Measurements from ENCODE around the gene CNTN4.

CNTN4 gene

DNA sequence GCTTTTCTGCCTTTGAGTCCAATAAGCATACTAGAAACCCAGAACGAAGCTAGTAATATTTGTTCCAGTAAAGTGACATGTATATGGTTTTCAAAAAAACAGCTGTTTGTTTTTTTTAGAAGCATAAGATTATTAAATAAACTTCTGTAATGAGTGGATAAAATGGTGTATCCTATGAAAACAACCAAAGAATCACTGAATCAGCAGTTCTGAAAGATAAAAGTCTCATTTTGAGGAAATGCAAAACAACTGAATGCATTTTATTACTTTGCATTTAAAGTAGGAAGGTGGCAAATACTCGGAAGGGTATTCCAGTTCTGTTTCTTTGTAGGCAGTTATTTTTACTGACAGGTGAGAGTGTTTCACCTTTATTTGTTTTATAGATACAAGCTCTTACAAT lies 107.0 kb downstream of the CNTN4 start:
- DNase-seq (no peak), ATAC-seq (ENCODE audit: insufficient read depth, low read depth) (no peak)
- Histone ChIP-seq H3K4me2 (ENCODE audit: insufficient read depth, low read length) (no peak overlapping the region), H3K4me3 (ENCODE audit: low read depth in 1 of 2, low read length in 2 of 2) (no peak overlapping the region), H3K9ac (ENCODE audit: low read depth, low read length) (no peak overlapping the region), H2AFZ (ENCODE audit: low read depth, low read length) (no peak overlapping the region), H3K36me3 (ENCODE audit: insufficient read depth, low read length) (no peaks in the 10 kb centered on the region), H3K27me3 (ENCODE audit: insufficient read depth, low read length, poor library complexity) (no peaks in the 10 kb centered on the region), H3K9me3 (ENCODE audit: insufficient read depth, low read length, severe bottlenecking) (no peaks in the 10 kb centered on the region), H3K79me2 (ENCODE audit: insufficient read depth, low read length) (no peaks in the 10 kb centered on the region), H4K20me1 (ENCODE audit: insufficient read depth, low read length) (no peaks in the 10 kb centered on the region), H3K27ac (ENCODE audit: low read length) (no peak overlapping the region), H3K4me1 (ENCODE audit: insufficient read depth, low read length) (no peaks in the 10 kb centered on the region)
- TF ChIP-seq, protein P1, sequence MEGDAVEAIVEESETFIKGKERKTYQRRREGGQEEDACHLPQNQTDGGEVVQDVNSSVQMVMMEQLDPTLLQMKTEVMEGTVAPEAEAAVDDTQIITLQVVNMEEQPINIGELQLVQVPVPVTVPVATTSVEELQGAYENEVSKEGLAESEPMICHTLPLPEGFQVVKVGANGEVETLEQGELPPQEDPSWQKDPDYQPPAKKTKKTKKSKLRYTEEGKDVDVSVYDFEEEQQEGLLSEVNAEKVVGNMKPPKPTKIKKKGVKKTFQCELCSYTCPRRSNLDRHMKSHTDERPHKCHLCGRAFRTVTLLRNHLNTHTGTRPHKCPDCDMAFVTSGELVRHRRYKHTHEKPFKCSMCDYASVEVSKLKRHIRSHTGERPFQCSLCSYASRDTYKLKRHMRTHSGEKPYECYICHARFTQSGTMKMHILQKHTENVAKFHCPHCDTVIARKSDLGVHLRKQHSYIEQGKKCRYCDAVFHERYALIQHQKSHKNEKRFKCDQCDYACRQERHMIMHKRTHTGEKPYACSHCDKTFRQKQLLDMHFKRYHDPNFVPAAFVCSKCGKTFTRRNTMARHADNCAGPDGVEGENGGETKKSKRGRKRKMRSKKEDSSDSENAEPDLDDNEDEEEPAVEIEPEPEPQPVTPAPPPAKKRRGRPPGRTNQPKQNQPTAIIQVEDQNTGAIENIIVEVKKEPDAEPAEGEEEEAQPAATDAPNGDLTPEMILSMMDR (IDR thresholded peaks at IDR 0.05; ENCODE audit: borderline replicate concordance, extremely low read depth, low read length, poor library complexity, severe bottlenecking), result no peak
- TF ChIP-seq EZH2 (IDR thresholded peaks at IDR 0.05; ENCODE audit: borderline replicate concordance, low read depth, low read length, severe bottlenecking), result no peak

DNA sequence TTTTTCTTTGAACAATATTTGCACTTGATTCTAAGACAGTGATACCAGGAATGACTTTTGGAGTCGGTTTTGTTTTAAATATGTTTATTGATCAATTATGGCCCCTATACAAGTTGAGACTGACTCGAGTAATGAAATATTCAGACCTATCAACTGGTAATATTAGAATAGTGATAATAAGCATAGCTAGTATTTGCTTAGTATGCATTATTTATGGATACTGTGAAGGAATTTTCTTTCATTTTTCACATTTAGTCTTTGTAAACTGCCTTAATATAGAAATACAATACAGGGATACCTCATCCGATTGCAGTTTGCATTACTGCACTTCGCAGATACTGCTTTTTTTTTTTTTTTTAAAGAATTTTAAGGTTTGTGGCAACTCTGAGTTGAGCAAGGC lies 107.9 kb downstream of the CNTN4 start:
- H3K79me2 ChIP-seq (ENCODE audit: insufficient read depth, low read length), result no peaks in the 10 kb centered on the region
- H2AFZ ChIP-seq (ENCODE audit: low read depth, low read length), result no peak overlapping the region
- no peaks in the 10 kb centered on the region for H3K36me3 ChIP-seq (ENCODE audit: insufficient read depth, low read length)
- H3K4me1 ChIP-seq (ENCODE audit: insufficient read depth, low read length), result no peaks in the 10 kb centered on the region
- H3K4me2 ChIP-seq (ENCODE audit: insufficient read depth, low read length), result no peak overlapping the region
- no peak overlapping the region for H3K4me3 ChIP-seq (ENCODE audit: low read depth in 1 of 2, low read length in 2 of 2)
- H3K27me3 ChIP-seq (ENCODE audit: insufficient read depth, low read length, poor library complexity), result no peaks in the 10 kb centered on the region
- DNase-seq, result no peak
- no peak overlapping the region for H3K27ac ChIP-seq (ENCODE audit: low read length)
- ATAC-seq (ENCODE audit: insufficient read depth, low read depth), result no peak
- TF ChIP-seq, protein P1 (IDR thresholded peaks at IDR 0.05; ENCODE audit: borderline replicate concordance, extremely low read depth, low read length, poor library complexity, severe bottlenecking), result no peak
- TF ChIP-seq EZH2 (IDR thresholded peaks at IDR 0.05; ENCODE audit: borderline replicate concordance, low read depth, low read length, severe bottlenecking), result no peak
- no peaks in the 10 kb centered on the region for H4K20me1 ChIP-seq (ENCODE audit: insufficient read depth, low read length)
- H3K9ac ChIP-seq (ENCODE audit: low read depth, low read length), result no peak overlapping the region
- H3K9me3 ChIP-seq (ENCODE audit: insufficient read depth, low read length, severe bottlenecking), result no peaks in the 10 kb centered on the region

DNA sequence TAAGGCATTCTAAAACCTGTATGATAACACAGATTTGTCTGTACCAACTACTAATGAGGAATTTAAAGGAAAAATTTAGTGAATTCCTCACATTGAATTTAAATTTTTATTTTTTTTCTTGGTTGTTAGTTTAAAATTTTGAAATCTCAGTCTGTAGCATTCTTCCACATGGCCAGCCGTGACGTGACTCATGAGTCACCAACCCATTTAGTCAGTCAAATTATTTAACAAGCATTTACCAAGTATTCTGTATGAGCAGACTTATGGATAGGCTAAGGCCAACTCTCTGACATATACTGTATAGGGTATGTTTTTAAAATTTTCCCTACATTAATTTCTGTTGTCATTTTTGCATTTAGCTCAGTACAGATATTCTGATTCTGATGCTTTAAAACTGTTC lies 112.9 kb downstream of the CNTN4 start:
- H3K9me3 ChIP-seq (ENCODE audit: insufficient read depth, low read length, severe bottlenecking), result no peaks in the 10 kb centered on the region
- no peak for ATAC-seq (ENCODE audit: insufficient read depth, low read depth)
- no peak overlapping the region for H3K9ac ChIP-seq (ENCODE audit: low read depth, low read length)
- H3K27ac ChIP-seq (ENCODE audit: low read length), result no peak overlapping the region
- H3K4me1 ChIP-seq (ENCODE audit: insufficient read depth, low read length), result no peaks in the 10 kb centered on the region
- H3K4me3 ChIP-seq (ENCODE audit: low read depth in 1 of 2, low read length in 2 of 2), result no peak overlapping the region
- no peaks in the 10 kb centered on the region for H3K27me3 ChIP-seq (ENCODE audit: insufficient read depth, low read length, poor library complexity)
- H2AFZ ChIP-seq (ENCODE audit: low read depth, low read length), result no peak overlapping the region
- H3K36me3 ChIP-seq (ENCODE audit: insufficient read depth, low read length), result no peaks in the 10 kb centered on the region
- no peak for TF ChIP-seq EZH2 (IDR thresholded peaks at IDR 0.05; ENCODE audit: borderline replicate concordance, low read depth, low read length, severe bottlenecking)
- TF ChIP-seq, protein P1 (IDR thresholded peaks at IDR 0.05; ENCODE audit: borderline replicate concordance, extremely low read depth, low read length, poor library complexity, severe bottlenecking), result no peak
- H3K4me2 ChIP-seq (ENCODE audit: insufficient read depth, low read length), result no peak overlapping the region
- no peaks in the 10 kb centered on the region for H4K20me1 ChIP-seq (ENCODE audit: insufficient read depth, low read length)
- DNase-seq, result no peak
- no peaks in the 10 kb centered on the region for H3K79me2 ChIP-seq (ENCODE audit: insufficient read depth, low read length)

DNA sequence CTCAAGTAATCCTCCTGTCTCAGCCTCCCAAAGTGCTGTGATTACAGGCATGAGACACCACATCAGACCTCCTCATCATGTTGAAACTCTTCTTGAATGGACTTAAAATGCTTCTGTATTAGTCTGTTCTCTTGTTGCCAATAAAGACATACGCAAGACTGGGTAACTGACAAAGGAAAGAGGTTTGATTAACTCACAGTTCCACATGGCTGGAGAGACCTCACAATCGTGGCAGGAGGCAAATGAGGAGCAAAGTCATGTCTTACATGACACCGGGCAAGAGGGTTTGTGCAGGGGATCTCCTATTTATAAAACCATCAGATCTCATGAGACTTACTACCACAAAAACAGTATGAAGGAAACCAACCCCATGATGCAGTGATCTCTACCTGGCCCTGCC lies 113.5 kb downstream of the CNTN4 start:
- H3K4me2 ChIP-seq (ENCODE audit: insufficient read depth, low read length), result no peak overlapping the region
- no peaks in the 10 kb centered on the region for H3K27me3 ChIP-seq (ENCODE audit: insufficient read depth, low read length, poor library complexity)
- no peaks in the 10 kb centered on the region for H3K4me1 ChIP-seq (ENCODE audit: insufficient read depth, low read length)
- no peaks in the 10 kb centered on the region for H4K20me1 ChIP-seq (ENCODE audit: insufficient read depth, low read length)
- no peak overlapping the region for H2AFZ ChIP-seq (ENCODE audit: low read depth, low read length)
- no peaks in the 10 kb centered on the region for H3K9me3 ChIP-seq (ENCODE audit: insufficient read depth, low read length, severe bottlenecking)
- no peaks in the 10 kb centered on the region for H3K79me2 ChIP-seq (ENCODE audit: insufficient read depth, low read length)
- H3K27ac ChIP-seq (ENCODE audit: low read length), result no peak overlapping the region
- H3K9ac ChIP-seq (ENCODE audit: low read depth, low read length), result no peak overlapping the region
- DNase-seq, result no peak
- H3K4me3 ChIP-seq (ENCODE audit: low read depth in 1 of 2, low read length in 2 of 2), result no peak overlapping the region
- no peaks in the 10 kb centered on the region for H3K36me3 ChIP-seq (ENCODE audit: insufficient read depth, low read length)
- ATAC-seq (ENCODE audit: insufficient read depth, low read depth), result no peak
- TF ChIP-seq, protein P1 (IDR thresholded peaks at IDR 0.05; ENCODE audit: borderline replicate concordance, extremely low read depth, low read length, poor library complexity, severe bottlenecking), result no peak
- no peak for TF ChIP-seq EZH2 (IDR thresholded peaks at IDR 0.05; ENCODE audit: borderline replicate concordance, low read depth, low read length, severe bottlenecking)

Measured in DND-41 (cell line).